ENCODE measurements around the gene MRPL10.
A peak's percentile ranks its signal among the peaks of the same experiment; 100 is the strongest.

The MRPL10 gene

GRCh38 chr17:47878203-47879027 is 47.1 kb upstream of the MRPL10 start:
- TF ChIP-seq EZH2 (IDR thresholded peaks at IDR 0.05; ENCODE audit: borderline replicate concordance, low read depth, low read length, severe bottlenecking) = peak; percentile 55
- TF ChIP-seq CTCF (IDR thresholded peaks at IDR 0.05; ENCODE audit: borderline replicate concordance, extremely low read depth, low read length, poor library complexity, severe bottlenecking) = no peak
- H3K9me3 ChIP-seq (ENCODE audit: insufficient read depth, low read length, severe bottlenecking) = no peaks in the 10 kb centered on the region
- H3K36me3 ChIP-seq (ENCODE audit: insufficient read depth, low read length) = no peaks in the 10 kb centered on the region
- ATAC-seq (ENCODE audit: insufficient read depth, low read depth) = no peak
- H2AFZ ChIP-seq (ENCODE audit: low read depth, low read length) = no peak overlapping the region
- no peak overlapping the region for H3K9ac ChIP-seq (ENCODE audit: low read depth, low read length)
- no peaks in the 10 kb centered on the region for H4K20me1 ChIP-seq (ENCODE audit: insufficient read depth, low read length)
- H3K79me2 ChIP-seq (ENCODE audit: insufficient read depth, low read length) = no peaks in the 10 kb centered on the region
- peaks cover 19% of the 10 kb centered on the region for H3K27me3 ChIP-seq (ENCODE audit: insufficient read depth, low read length, poor library complexity)
- H3K4me3 ChIP-seq (ENCODE audit: low read depth in 1 of 2, low read length in 2 of 2) = no peak overlapping the region
- no peak overlapping the region for H3K4me2 ChIP-seq (ENCODE audit: insufficient read depth, low read length)
- DNase-seq = no peak
- no peaks in the 10 kb centered on the region for H3K4me1 ChIP-seq (ENCODE audit: insufficient read depth, low read length)
- H3K27ac ChIP-seq (ENCODE audit: low read length) = no peak overlapping the region

- no peak overlapping the region for H3K4me2 ChIP-seq (ENCODE audit: insufficient read depth, low read length)
- H3K36me3 ChIP-seq (ENCODE audit: insufficient read depth, low read length) = no peaks in the 10 kb centered on the region
- no peaks in the 10 kb centered on the region for H3K9me3 ChIP-seq (ENCODE audit: insufficient read depth, low read length, severe bottlenecking)
- no peak for DNase-seq
- no peak overlapping the region for H3K9ac ChIP-seq (ENCODE audit: low read depth, low read length)
- H4K20me1 ChIP-seq (ENCODE audit: insufficient read depth, low read length) = no peaks in the 10 kb centered on the region
- no peak for ATAC-seq (ENCODE audit: insufficient read depth, low read depth)
- no peak overlapping the region for H3K4me3 ChIP-seq (ENCODE audit: low read depth in 1 of 2, low read length in 2 of 2)
- H3K27me3 ChIP-seq (ENCODE audit: insufficient read depth, low read length, poor library complexity) = peaks cover 24% of the 10 kb centered on the region
- no peak for TF ChIP-seq EZH2 (IDR thresholded peaks at IDR 0.05; ENCODE audit: borderline replicate concordance, low read depth, low read length, severe bottlenecking)
- no peak for TF ChIP-seq CTCF (IDR thresholded peaks at IDR 0.05; ENCODE audit: borderline replicate concordance, extremely low read depth, low read length, poor library complexity, severe bottlenecking)
- no peak overlapping the region for H3K27ac ChIP-seq (ENCODE audit: low read length)
- H3K79me2 ChIP-seq (ENCODE audit: insufficient read depth, low read length) = no peaks in the 10 kb centered on the region
- no peak overlapping the region for H2AFZ ChIP-seq (ENCODE audit: low read depth, low read length)
- H3K4me1 ChIP-seq (ENCODE audit: insufficient read depth, low read length) = no peaks in the 10 kb centered on the region
Observed at GRCh38 chr17:47877368-47878034, 46.2 kb upstream of the MRPL10 start.

GRCh38 chr17:47875011-47875985 is 44.0 kb upstream of the MRPL10 start:
- Histone ChIP-seq H3K27ac (ENCODE audit: low read length) (no peak overlapping the region), H3K27me3 (ENCODE audit: insufficient read depth, low read length, poor library complexity) (peaks cover 35% of the 10 kb centered on the region), H3K79me2 (ENCODE audit: insufficient read depth, low read length) (no peaks in the 10 kb centered on the region), H3K4me3 (ENCODE audit: low read depth in 1 of 2, low read length in 2 of 2) (no peak overlapping the region), H3K36me3 (ENCODE audit: insufficient read depth, low read length) (no peaks in the 10 kb centered on the region), H3K4me2 (ENCODE audit: insufficient read depth, low read length) (no peak overlapping the region), H3K9me3 (ENCODE audit: insufficient read depth, low read length, severe bottlenecking) (no peaks in the 10 kb centered on the region), H2AFZ (ENCODE audit: low read depth, low read length) (no peak overlapping the region), H4K20me1 (ENCODE audit: insufficient read depth, low read length) (no peaks in the 10 kb centered on the region), H3K4me1 (ENCODE audit: insufficient read depth, low read length) (no peaks in the 10 kb centered on the region), H3K9ac (ENCODE audit: low read depth, low read length) (no peak overlapping the region)
- no peak for DNase-seq
- ATAC-seq (ENCODE audit: insufficient read depth, low read depth) = no peak
- TF ChIP-seq CTCF (IDR thresholded peaks at IDR 0.05; ENCODE audit: borderline replicate concordance, extremely low read depth, low read length, poor library complexity, severe bottlenecking) (no peak), EZH2 (IDR thresholded peaks at IDR 0.05; ENCODE audit: borderline replicate concordance, low read depth, low read length, severe bottlenecking) (no peak)

Measured in DND-41 (cell line).